Liver (tissue), 9 donors: ENCODE results near the gene SH3D21. TPM values are rescaled to one million over a fixed set of nuclear protein-coding genes. Genes with fewer than 3 reads are reported as not detected.

ENCODE experiments used
- DNase-seq: peaks from one replicate; pipeline ENCODE4 v3.0.0-alpha.2; 2017; ENCODE audit warnings: low spot score
- H3K27ac ChIP-seq, 2 donors: one replicate each; pipeline ENCODE4 v1.7.0; 2013; ENCODE audit warnings: inconsistent platforms in 2 of 2, low read length in 2 of 2, control low read depth in 1 of 2, low read depth in 1 of 2, mild to moderate bottlenecking in 1 of 2
- H3K27me3 ChIP-seq, 4 donors: one replicate each; pipeline versions ENCODE4 v1.6.1 to v1.7.0; 2013; ENCODE audit warnings: low read length in 3 of 4, inconsistent platforms in 1 of 4, mild to moderate bottlenecking in 1 of 4, moderate library complexity in 1 of 4; ENCODE audit not compliant: control insufficient read depth in 4 of 4, insufficient read depth in 4 of 4
- H3K36me3 ChIP-seq, 4 donors: one replicate each; pipeline versions ENCODE4 v1.6.1 to v1.7.0; 2013; ENCODE audit warnings: low read length in 3 of 4, mild to moderate bottlenecking in 3 of 4, low read depth in 1 of 4, moderate library complexity in 1 of 4; ENCODE audit not compliant: control insufficient read depth in 4 of 4, insufficient read depth in 3 of 4
- H3K4me1 ChIP-seq, 4 donors: one replicate each; pipeline versions ENCODE4 v1.6.1 to v1.7.0; 2013; ENCODE audit warnings: low read length in 3 of 4, mild to moderate bottlenecking in 3 of 4, moderate library complexity in 1 of 4; ENCODE audit not compliant: control insufficient read depth in 4 of 4, insufficient read depth in 4 of 4
- H3K4me3 ChIP-seq, 3 donors: one replicate each; pipeline versions ENCODE4 v1.6.1 to v1.7.0; 2013; ENCODE audit warnings: low read length in 3 of 3, control low read depth in 1 of 3, low read depth in 1 of 3, mild to moderate bottlenecking in 1 of 3
- H3K9ac ChIP-seq, 2 donors: one replicate each; pipeline ENCODE4 v1.7.0; 2013; ENCODE audit warnings: low read length in 2 of 2, mild to moderate bottlenecking in 2 of 2, moderate library complexity in 2 of 2, control low read depth in 1 of 2, low read depth in 1 of 2
- H3K9me3 ChIP-seq, 4 donors: one replicate each; pipeline versions ENCODE4 v1.6.1 to v1.7.0; 2013; ENCODE audit warnings: low read length in 3 of 4; ENCODE audit not compliant: control insufficient read depth in 4 of 4
- FOXA1 ChIP-seq: IDR thresholded peaks from 2 replicates; pipeline ENCODE4 v1.6.1; 2016; ENCODE audit warnings: antibody characterized with exemption
- FOXA2 ChIP-seq: IDR thresholded peaks from 2 replicates; pipeline ENCODE4 v1.6.1; 2016; ENCODE audit warnings: antibody characterized with exemption
- GABPA ChIP-seq, 2 donors: IDR thresholded peaks in 1 of 2; conservative IDR thresholded peaks in 1 of 2; 2 replicates each; pipeline ENCODE4 v1.6.1; 2016; ENCODE audit warnings: antibody characterized with exemption in 2 of 2, mild to moderate bottlenecking in 1 of 2, moderate library complexity in 1 of 2
- HNF4A ChIP-seq, 2 donors: conservative IDR thresholded peaks; 2 replicates each; pipeline ENCODE4 v1.6.1; 2016; ENCODE audit warnings: antibody characterized with exemption in 2 of 2, mild to moderate bottlenecking in 2 of 2
- JUND ChIP-seq, 2 donors: IDR thresholded peaks; 2 replicates each; pipeline ENCODE4 v1.6.1; 2016; ENCODE audit warnings: antibody characterized with exemption in 2 of 2
- NR2F2 ChIP-seq: IDR thresholded peaks from 2 replicates; pipeline ENCODE4 v1.6.1; 2016; ENCODE audit warnings: antibody characterized with exemption
- RAD21 ChIP-seq, 2 donors: IDR thresholded peaks; 2 replicates each; pipeline ENCODE4 v1.6.1; 2016; ENCODE audit warnings: antibody characterized with exemption in 2 of 2, mild to moderate bottlenecking in 2 of 2
- RXRA ChIP-seq, 2 donors: IDR thresholded peaks; 2 replicates each; pipeline ENCODE4 v1.6.1; 2017 to 2018; ENCODE audit warnings: antibody characterized with exemption in 2 of 2, mild to moderate bottlenecking in 1 of 2
- SP1 ChIP-seq: IDR thresholded peaks from 2 replicates; pipeline ENCODE4 v1.6.1; 2018; ENCODE audit warnings: antibody characterized with exemption, mild to moderate bottlenecking
- YY1 ChIP-seq: IDR thresholded peaks from 2 replicates; pipeline ENCODE4 v1.6.1; 2016; ENCODE audit warnings: antibody characterized with exemption, mild to moderate bottlenecking
- WGBS: extraction: QIAGEN DNeasy Blood & Tissue Kit; methylation state at CpG from one replicate; pipeline ENCODE4 v1.1.7; 2013; 5-methylcytosine and 5-hydroxymethylcytosine counted together
- polyA plus RNA-seq, 2 donors: library from polyadenylated mRNA; stranded (reverse) in 1 of 2; unstranded in 1 of 2; fragments of 200-250 nt in 1 of 2; fragments of >200 nt in 1 of 2; fragmentation: Nextera tagmentation in 1 of 2; extraction: Ambion mirVana in 1 of 2; gene quantifications; one replicate each; pipeline versions ENCODE4 v1.2.1 to v1.2.3, GENCODE V29; 2013 to 2015
- total RNA-seq, 2 donors: library from RNA; depleted of rRNA; stranded (reverse); fragments of >200 nt; gene quantifications; one replicate each; pipeline ENCODE4 v1.2.3, GENCODE V29; 2014
- TF ChIP-seq, protein P1 (sequence below): fragments of 150-350 bp; IDR thresholded peaks from 2 replicates; pipeline ENCODE4 v1.5.1; 2017; ENCODE audit warnings: improper control_type of control experiment, low read depth, low read length; ENCODE audit not compliant: missing input control
- TF ChIP-seq, protein P2 (sequence below): IDR thresholded peaks from 2 replicates; pipeline ENCODE4 v1.6.1; 2016; ENCODE audit warnings: antibody characterized with exemption
- TF ChIP-seq, protein P3 (sequence below): IDR thresholded peaks from 2 replicates; pipeline ENCODE4 v1.6.1; 2016; ENCODE audit warnings: antibody characterized with exemption, mild to moderate bottlenecking
- donor health status: healthy.
- donor health status: healthy.
- donor health status: healthy.
- donor health status: healthy.
- donor health status: healthy.

The SH3D21 gene
- total and polyA plus RNA-seq, 4 donors = 0.29 to 1.0 (median 0.41) TPM

- peaks cover 13 to 66% (median 44%) of the 10 kb centered on the region in 4 donors for H3K36me3 ChIP-seq
- H3K27ac ChIP-seq = no peak overlapping the region
- H3K4me3 ChIP-seq = no peak overlapping the region
- no peaks in the 10 kb centered on the region for H3K27me3 ChIP-seq
- H3K9ac ChIP-seq = no peak overlapping the region
- no peak for DNase-seq
- no peaks in the 10 kb centered on the region for H3K9me3 ChIP-seq
- no peaks in the 10 kb centered on the region for H3K4me1 ChIP-seq
- WGBS = 92% methylated on average over 13 of the region's 13 CpGs
- TF ChIP-seq, protein P1, sequence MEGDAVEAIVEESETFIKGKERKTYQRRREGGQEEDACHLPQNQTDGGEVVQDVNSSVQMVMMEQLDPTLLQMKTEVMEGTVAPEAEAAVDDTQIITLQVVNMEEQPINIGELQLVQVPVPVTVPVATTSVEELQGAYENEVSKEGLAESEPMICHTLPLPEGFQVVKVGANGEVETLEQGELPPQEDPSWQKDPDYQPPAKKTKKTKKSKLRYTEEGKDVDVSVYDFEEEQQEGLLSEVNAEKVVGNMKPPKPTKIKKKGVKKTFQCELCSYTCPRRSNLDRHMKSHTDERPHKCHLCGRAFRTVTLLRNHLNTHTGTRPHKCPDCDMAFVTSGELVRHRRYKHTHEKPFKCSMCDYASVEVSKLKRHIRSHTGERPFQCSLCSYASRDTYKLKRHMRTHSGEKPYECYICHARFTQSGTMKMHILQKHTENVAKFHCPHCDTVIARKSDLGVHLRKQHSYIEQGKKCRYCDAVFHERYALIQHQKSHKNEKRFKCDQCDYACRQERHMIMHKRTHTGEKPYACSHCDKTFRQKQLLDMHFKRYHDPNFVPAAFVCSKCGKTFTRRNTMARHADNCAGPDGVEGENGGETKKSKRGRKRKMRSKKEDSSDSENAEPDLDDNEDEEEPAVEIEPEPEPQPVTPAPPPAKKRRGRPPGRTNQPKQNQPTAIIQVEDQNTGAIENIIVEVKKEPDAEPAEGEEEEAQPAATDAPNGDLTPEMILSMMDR = no peak
- no peak for TF ChIP-seq YY1
Observed at GRCh38 chr1:36358514-36359084, 52.4 kb downstream of the SH3D21 start.

DNA sequence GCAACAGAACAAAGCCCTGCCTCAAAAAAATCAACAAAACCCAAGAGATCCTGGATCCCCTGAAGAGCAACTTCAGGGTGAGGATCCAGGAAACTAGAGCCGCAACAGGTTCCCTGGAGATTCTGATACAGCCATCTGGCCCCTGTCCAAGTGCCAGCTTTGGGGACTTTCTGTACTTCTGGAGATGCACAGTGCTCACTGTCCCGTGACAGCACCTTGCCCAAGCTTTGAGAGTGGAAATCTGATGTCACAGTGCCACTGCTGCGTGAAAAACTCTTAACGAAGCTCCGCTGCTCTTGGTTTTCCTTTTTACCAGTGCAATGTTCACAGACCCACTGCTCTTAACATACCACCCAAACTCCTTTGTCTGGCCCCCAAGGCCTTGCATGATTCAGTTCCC, 53.2 kb downstream of the SH3D21 start:
- Histone ChIP-seq H3K9ac (no peak overlapping the region), H3K4me3 (no peak overlapping the region), H3K27ac (no peak overlapping the region), H3K27me3 (no peaks in the 10 kb centered on the region), H3K4me1 (no peaks in the 10 kb centered on the region), H3K36me3 (peaks cover 13 to 58% (median 39%) of the 10 kb centered on the region in 4 donors), H3K9me3 (no peaks in the 10 kb centered on the region)
- DNase-seq = no peak
- 98% methylated on average over 5 of the region's 5 CpGs for WGBS
- no peak for TF ChIP-seq FOXA2
- TF ChIP-seq SP1 = no peak
- no peak for TF ChIP-seq GABPA (IDR thresholded peaks at IDR 0.05 in 1 of 2, conservative IDR thresholded peaks at IDR 0.05 in 1 of 2)
- no peak for TF ChIP-seq FOXA1
- TF ChIP-seq NR2F2 = no peak
- TF ChIP-seq JUND (IDR thresholded peaks at IDR 0.05) = no peak
- TF ChIP-seq HNF4A (conservative IDR thresholded peaks at IDR 0.05) = no peak

- no peak overlapping the region for H3K4me3 ChIP-seq
- H3K27ac ChIP-seq = no peak overlapping the region
- no peaks in the 10 kb centered on the region for H3K4me1 ChIP-seq
- no peaks in the 10 kb centered on the region for H3K27me3 ChIP-seq
- 84% methylated on average over 6 of the region's 6 CpGs for WGBS
- DNase-seq = no peak
- peaks cover 9 to 51% (median 33%) of the 10 kb centered on the region in 4 donors for H3K36me3 ChIP-seq
- H3K9me3 ChIP-seq = no peaks in the 10 kb centered on the region
- H3K9ac ChIP-seq = no peak overlapping the region
- TF ChIP-seq RAD21 (IDR thresholded peaks at IDR 0.05) (no peak), FOXA2 (no peak), HNF4A (conservative IDR thresholded peaks at IDR 0.05) (no peak), SP1 (no peak), RXRA (IDR thresholded peaks at IDR 0.05) (no peak), GABPA (IDR thresholded peaks at IDR 0.05 in 1 of 2, conservative IDR thresholded peaks at IDR 0.05 in 1 of 2) (no peak)
- TF ChIP-seq, protein P1 = no peak
- TF ChIP-seq, protein P2, sequence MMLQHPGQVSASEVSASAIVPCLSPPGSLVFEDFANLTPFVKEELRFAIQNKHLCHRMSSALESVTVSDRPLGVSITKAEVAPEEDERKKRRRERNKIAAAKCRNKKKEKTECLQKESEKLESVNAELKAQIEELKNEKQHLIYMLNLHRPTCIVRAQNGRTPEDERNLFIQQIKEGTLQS = no peak
- TF ChIP-seq, protein P3, sequence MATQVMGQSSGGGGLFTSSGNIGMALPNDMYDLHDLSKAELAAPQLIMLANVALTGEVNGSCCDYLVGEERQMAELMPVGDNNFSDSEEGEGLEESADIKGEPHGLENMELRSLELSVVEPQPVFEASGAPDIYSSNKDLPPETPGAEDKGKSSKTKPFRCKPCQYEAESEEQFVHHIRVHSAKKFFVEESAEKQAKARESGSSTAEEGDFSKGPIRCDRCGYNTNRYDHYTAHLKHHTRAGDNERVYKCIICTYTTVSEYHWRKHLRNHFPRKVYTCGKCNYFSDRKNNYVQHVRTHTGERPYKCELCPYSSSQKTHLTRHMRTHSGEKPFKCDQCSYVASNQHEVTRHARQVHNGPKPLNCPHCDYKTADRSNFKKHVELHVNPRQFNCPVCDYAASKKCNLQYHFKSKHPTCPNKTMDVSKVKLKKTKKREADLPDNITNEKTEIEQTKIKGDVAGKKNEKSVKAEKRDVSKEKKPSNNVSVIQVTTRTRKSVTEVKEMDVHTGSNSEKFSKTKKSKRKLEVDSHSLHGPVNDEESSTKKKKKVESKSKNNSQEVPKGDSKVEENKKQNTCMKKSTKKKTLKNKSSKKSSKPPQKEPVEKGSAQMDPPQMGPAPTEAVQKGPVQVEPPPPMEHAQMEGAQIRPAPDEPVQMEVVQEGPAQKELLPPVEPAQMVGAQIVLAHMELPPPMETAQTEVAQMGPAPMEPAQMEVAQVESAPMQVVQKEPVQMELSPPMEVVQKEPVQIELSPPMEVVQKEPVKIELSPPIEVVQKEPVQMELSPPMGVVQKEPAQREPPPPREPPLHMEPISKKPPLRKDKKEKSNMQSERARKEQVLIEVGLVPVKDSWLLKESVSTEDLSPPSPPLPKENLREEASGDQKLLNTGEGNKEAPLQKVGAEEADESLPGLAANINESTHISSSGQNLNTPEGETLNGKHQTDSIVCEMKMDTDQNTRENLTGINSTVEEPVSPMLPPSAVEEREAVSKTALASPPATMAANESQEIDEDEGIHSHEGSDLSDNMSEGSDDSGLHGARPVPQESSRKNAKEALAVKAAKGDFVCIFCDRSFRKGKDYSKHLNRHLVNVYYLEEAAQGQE = no peak
Observed at GRCh38 chr1:36359911-36360550, 53.9 kb downstream of the SH3D21 start.
